DLD1 (cell line): ENCODE measurements around the gene FAM83F.

Experiments used
- in situ Hi-C: cut with HindIII; loops from 2 replicates; pipeline ENCODE4 v1.10.0; 2017; ENCODE audit warnings: low sequenced_read_pairs

Gene FAM83F

GRCh38 chr22:40053460-40053859 lies 58.7 kb downstream of the FAM83F start:
- in situ Hi-C loops, result no loop called here

GRCh38 chr22:40054486-40054885 lies 59.7 kb downstream of the FAM83F start:
- in situ Hi-C loops, result no loop called here

GRCh38 chr22:40055143-40055883 lies 60.6 kb downstream of the FAM83F start:
- in situ Hi-C loops, result no loop called here

GRCh38 chr22:40056154-40056553 lies 61.4 kb downstream of the FAM83F start:
- in situ Hi-C loops, result no loop called here

- in situ Hi-C loops, result no loop called here
Measured at GRCh38 chr22:40056559-40056958, 61.8 kb downstream of the FAM83F start.

GRCh38 chr22:40057652-40058051 lies 62.9 kb downstream of the FAM83F start:
- in situ Hi-C loops, result no loop called here

- in situ Hi-C loops, result no loop called here
Measured at GRCh38 chr22:40058265-40058664, 63.5 kb downstream of the FAM83F start.

GRCh38 chr22:40065981-40066380 lies 71.2 kb downstream of the FAM83F start:
- in situ Hi-C loops, result no loop called here

GRCh38 chr22:40067639-40068038 lies 72.9 kb downstream of the FAM83F start:
- in situ Hi-C loops, result no loop called here

- in situ Hi-C loops, result no loop called here
Measured at GRCh38 chr22:40070701-40071100, 75.9 kb downstream of the FAM83F start.

GRCh38 chr22:40071720-40072119 lies 77.0 kb downstream of the FAM83F start:
- in situ Hi-C loops, result no loop called here

GRCh38 chr22:40076702-40077645 lies 82.2 kb downstream of the FAM83F start:
- in situ Hi-C loops, result no loop called here

GRCh38 chr22:40077646-40078016 lies 82.9 kb downstream of the FAM83F start:
- in situ Hi-C loops, result no loop called here

GRCh38 chr22:40081662-40082061 lies 86.9 kb downstream of the FAM83F start:
- in situ Hi-C loops, result no loop called here

- in situ Hi-C loops, result no loop called here
Measured at GRCh38 chr22:40082184-40082583, 87.4 kb downstream of the FAM83F start.

- in situ Hi-C loops, result no loop called here
Measured at GRCh38 chr22:40083794-40084193, 89.0 kb downstream of the FAM83F start.

GRCh38 chr22:40084246-40084645 lies 89.5 kb downstream of the FAM83F start:
- in situ Hi-C loops, result no loop called here

- in situ Hi-C loops, result no loop called here
Measured at GRCh38 chr22:40088818-40089217, 94.1 kb downstream of the FAM83F start.
